Endodermal cell (in vitro differentiated cells): Measurements from ENCODE around the gene KYNU. TPM values are rescaled to one million over a fixed set of nuclear protein-coding genes. Genes with fewer than 3 reads are reported as not detected.
"Not testable (repeated sequence)": the region's sequence is repeated elsewhere in the genome, so short reads cannot be mapped to it uniquely, and the experiment has no call there.

ENCODE experiments used
- DNase-seq: peaks from one replicate; pipeline ENCODE4 v3.0.0-alpha.2; 2017
- H3K27ac ChIP-seq: 2 replicates; pipeline ENCODE4 v1.5.1; 2013; ENCODE audit warnings: mild to moderate bottlenecking, low read depth, low read length, moderate library complexity
- H3K27me3 ChIP-seq: 2 replicates; pipeline ENCODE4 v1.6.1; 2013; ENCODE audit warnings: mild to moderate bottlenecking, low read length, moderate library complexity; ENCODE audit not compliant: insufficient read depth, control insufficient read depth, poor library complexity, severe bottlenecking
- H3K36me3 ChIP-seq: 2 replicates; pipeline ENCODE4 v1.7.0; 2013; ENCODE audit warnings: mild to moderate bottlenecking, low read length, moderate library complexity; ENCODE audit not compliant: control insufficient read depth, insufficient read depth
- H3K4me1 ChIP-seq: one replicate; pipeline ENCODE4 v1.7.0; 2013; ENCODE audit warnings: low read length; ENCODE audit not compliant: control insufficient read depth, insufficient read depth
- H3K4me3 ChIP-seq: 2 replicates; pipeline ENCODE4 v1.5.1; 2013; ENCODE audit warnings: mild to moderate bottlenecking, low read length, moderate library complexity
- H3K9ac ChIP-seq: 2 replicates; pipeline ENCODE4 v1.6.1; 2013; ENCODE audit warnings: mild to moderate bottlenecking, low read length, moderate library complexity; ENCODE audit not compliant: poor library complexity, severe bottlenecking; ENCODE audit errors: extremely low read depth
- H3K9me3 ChIP-seq: 2 replicates; pipeline ENCODE4 v1.6.1; 2013; ENCODE audit warnings: mild to moderate bottlenecking, low read length, moderate library complexity; ENCODE audit not compliant: control insufficient read depth
- H3K27ac Mint-ChIP-seq: 2 replicates; pipeline ENCODE4 v1.8.0; 2020; ENCODE audit warnings: mixed read lengths
- H3K27me3 Mint-ChIP-seq: 2 replicates; pipeline ENCODE4 v1.8.0; 2021; ENCODE audit warnings: mild to moderate bottlenecking, mixed read lengths; ENCODE audit not compliant: insufficient read depth
- H3K36me3 Mint-ChIP-seq: 2 replicates; pipeline ENCODE4 v1.8.0; 2020; ENCODE audit warnings: low read depth, mixed read lengths
- H3K4me1 Mint-ChIP-seq: 2 replicates; pipeline ENCODE4 v1.8.0; 2020; ENCODE audit warnings: mixed read lengths
- H3K4me3 Mint-ChIP-seq: 2 replicates; pipeline ENCODE4 v1.8.0; 2020; ENCODE audit warnings: mild to moderate bottlenecking, moderate library complexity, mixed read lengths
- H3K9me3 Mint-ChIP-seq: 2 replicates; pipeline ENCODE4 v1.8.0; 2020; ENCODE audit warnings: mild to moderate bottlenecking, mixed read lengths
- WGBS, 2 experiments: methylation state at CpG; one replicate each; pipeline versions ENCODE4 v1.1.5 to v1.1.7; 2013; ENCODE audit warnings: missing lambda C conversion rate in 2 of 2, mixed read lengths in 1 of 2; ENCODE audit not compliant: insufficient coverage in 1 of 2, insufficient read length in 1 of 2; 5-methylcytosine and 5-hydroxymethylcytosine counted together
- total RNA-seq, 2 donors: library from RNA; stranded (reverse); fragmentation: NEBNext Ultra II Directional in 1 of 2; extraction: Animal tissue kit (Norgen Biotek cat#: 25700) in 1 of 2; gene quantifications; 2 replicates in 1 of 2; 3 replicates in 1 of 2; pipeline ENCODE4 v1.2.1, GENCODE V29; 2021
- TF ChIP-seq, protein P1 (sequence below): fragments of 200-600 bp; sonication (generic); conservative IDR thresholded peaks from 2 replicates; pipeline ENCODE4 v1.5.0; 2021; ENCODE audit warnings: antibody characterized with exemption, mild to moderate bottlenecking

Gene KYNU
- total RNA-seq, 2 donors from 2014 or later: 1.2 to 4.2 TPM

DNA sequence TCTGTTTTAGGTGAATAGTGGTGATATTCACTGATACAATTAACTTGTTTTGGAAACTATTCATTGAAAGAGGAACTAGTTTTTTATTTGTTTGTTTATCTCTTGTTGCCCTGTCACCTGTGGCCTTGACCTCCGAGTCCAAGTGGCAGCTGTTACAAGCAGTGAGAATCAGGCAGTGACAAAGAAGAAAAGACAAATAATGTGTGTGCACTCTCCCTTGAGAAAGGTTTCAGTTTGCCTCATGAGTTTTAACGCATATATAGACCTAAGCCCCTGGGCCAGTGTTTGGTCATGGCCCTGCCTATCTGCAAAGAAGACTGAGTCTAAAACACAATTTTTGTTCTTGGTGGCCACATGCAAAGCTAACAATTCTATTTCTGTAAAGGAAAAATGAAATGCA lies 15.3 kb downstream of the KYNU start:
- H3K4me1 Mint-ChIP-seq: no peaks in the 10 kb centered on the region
- no peak overlapping the region for H3K9ac ChIP-seq
- H3K36me3 Mint-ChIP-seq: no peaks in the 10 kb centered on the region
- H3K27me3 ChIP-seq: no peaks in the 10 kb centered on the region
- no peak overlapping the region for H3K4me3 Mint-ChIP-seq
- H3K27ac ChIP-seq: no peak overlapping the region
- no peaks in the 10 kb centered on the region for H3K9me3 ChIP-seq
- 75% methylated on average over 2 of the region's 2 CpGs; no CpG with 5 or more reads in 1 of the 2 experiments for WGBS, 2 experiments
- no peak overlapping the region for H3K27ac Mint-ChIP-seq
- no peak for DNase-seq
- no peaks in the 10 kb centered on the region for H3K27me3 Mint-ChIP-seq
- no peaks in the 10 kb centered on the region for H3K4me1 ChIP-seq
- TF ChIP-seq, protein P1, sequence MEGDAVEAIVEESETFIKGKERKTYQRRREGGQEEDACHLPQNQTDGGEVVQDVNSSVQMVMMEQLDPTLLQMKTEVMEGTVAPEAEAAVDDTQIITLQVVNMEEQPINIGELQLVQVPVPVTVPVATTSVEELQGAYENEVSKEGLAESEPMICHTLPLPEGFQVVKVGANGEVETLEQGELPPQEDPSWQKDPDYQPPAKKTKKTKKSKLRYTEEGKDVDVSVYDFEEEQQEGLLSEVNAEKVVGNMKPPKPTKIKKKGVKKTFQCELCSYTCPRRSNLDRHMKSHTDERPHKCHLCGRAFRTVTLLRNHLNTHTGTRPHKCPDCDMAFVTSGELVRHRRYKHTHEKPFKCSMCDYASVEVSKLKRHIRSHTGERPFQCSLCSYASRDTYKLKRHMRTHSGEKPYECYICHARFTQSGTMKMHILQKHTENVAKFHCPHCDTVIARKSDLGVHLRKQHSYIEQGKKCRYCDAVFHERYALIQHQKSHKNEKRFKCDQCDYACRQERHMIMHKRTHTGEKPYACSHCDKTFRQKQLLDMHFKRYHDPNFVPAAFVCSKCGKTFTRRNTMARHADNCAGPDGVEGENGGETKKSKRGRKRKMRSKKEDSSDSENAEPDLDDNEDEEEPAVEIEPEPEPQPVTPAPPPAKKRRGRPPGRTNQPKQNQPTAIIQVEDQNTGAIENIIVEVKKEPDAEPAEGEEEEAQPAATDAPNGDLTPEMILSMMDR: no peak
- H3K9me3 Mint-ChIP-seq: no peaks in the 10 kb centered on the region
- no peak overlapping the region for H3K4me3 ChIP-seq
- H3K36me3 ChIP-seq: no peaks in the 10 kb centered on the region

DNA sequence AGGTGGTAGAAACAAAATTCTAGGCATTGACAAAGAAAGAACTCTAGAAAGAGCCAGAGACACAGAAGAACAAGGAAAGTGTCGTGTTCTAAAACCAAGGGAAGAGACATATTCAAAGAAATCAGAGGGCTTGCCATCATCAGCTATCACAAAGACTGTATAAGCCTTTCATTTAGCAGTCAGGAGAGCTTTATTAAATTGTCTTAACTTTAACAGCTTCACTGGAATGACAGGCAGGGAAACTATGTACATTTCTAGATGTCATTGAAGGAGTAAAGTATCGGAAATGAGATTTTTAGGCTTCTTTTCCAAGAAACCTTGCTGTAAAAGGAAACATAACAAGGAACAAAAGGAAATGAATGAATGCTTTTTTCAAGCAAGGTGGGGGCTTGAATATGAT lies 15.8 kb downstream of the KYNU start:
- WGBS, 2 experiments: 91 to 95% methylated on average over 2 of the region's 2 CpGs
- H3K27ac Mint-ChIP-seq: no peak overlapping the region

DNA sequence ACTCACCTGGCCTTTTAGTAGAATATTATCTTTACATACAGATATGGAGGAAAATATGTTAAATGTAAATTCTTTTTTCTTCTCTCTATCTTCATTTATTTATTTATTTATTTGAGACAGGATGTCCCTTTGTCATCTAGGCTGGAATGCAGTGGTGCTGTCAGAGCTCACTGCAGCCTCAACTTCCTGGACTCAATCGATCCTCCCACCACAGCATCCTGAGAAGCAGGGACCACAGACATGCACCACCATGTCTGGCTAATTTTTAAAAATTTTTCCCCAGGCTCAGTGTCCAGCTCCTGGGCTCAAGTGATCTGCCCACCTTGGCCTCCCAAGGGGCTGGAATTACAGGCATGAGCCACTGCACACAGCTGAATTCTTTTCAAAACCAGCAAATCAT lies 20.3 kb downstream of the KYNU start:
- Mint-ChIP-seq H3K27ac (no peak overlapping the region), H3K4me1 (no peaks in the 10 kb centered on the region), H3K27me3 (no peaks in the 10 kb centered on the region), H3K4me3 (no peak overlapping the region), H3K9me3 (no peaks in the 10 kb centered on the region), H3K36me3 (no peaks in the 10 kb centered on the region)
- no peaks in the 10 kb centered on the region for H3K9me3 ChIP-seq
- no peaks in the 10 kb centered on the region for H3K4me1 ChIP-seq
- no peaks in the 10 kb centered on the region for H3K27me3 ChIP-seq
- WGBS, 2 experiments: 100% methylated on average over 1 of the region's 1 CpG; no CpG with 5 or more reads in 1 of the 2 experiments
- no peaks in the 10 kb centered on the region for H3K36me3 ChIP-seq
- no peak for DNase-seq
- no peak overlapping the region for H3K27ac ChIP-seq
- H3K9ac ChIP-seq: no peak overlapping the region
- H3K4me3 ChIP-seq: no peak overlapping the region
- TF ChIP-seq, protein P1: no peak

More for the DNA sequence above, 15.8 kb downstream of the KYNU start:
- DNase-seq: no peak
- H3K9me3 ChIP-seq: no peaks in the 10 kb centered on the region
- H3K4me3 Mint-ChIP-seq: no peak overlapping the region
- H3K27me3 Mint-ChIP-seq: no peaks in the 10 kb centered on the region
- no peaks in the 10 kb centered on the region for H3K4me1 ChIP-seq
- TF ChIP-seq, protein P1: no peak
- no peaks in the 10 kb centered on the region for H3K27me3 ChIP-seq
- H3K36me3 Mint-ChIP-seq: no peaks in the 10 kb centered on the region
- H3K9ac ChIP-seq: no peak overlapping the region
- no peak overlapping the region for H3K4me3 ChIP-seq
- no peak overlapping the region for H3K27ac ChIP-seq
- H3K4me1 Mint-ChIP-seq: no peaks in the 10 kb centered on the region
- no peaks in the 10 kb centered on the region for H3K9me3 Mint-ChIP-seq
- no peaks in the 10 kb centered on the region for H3K36me3 ChIP-seq

DNA sequence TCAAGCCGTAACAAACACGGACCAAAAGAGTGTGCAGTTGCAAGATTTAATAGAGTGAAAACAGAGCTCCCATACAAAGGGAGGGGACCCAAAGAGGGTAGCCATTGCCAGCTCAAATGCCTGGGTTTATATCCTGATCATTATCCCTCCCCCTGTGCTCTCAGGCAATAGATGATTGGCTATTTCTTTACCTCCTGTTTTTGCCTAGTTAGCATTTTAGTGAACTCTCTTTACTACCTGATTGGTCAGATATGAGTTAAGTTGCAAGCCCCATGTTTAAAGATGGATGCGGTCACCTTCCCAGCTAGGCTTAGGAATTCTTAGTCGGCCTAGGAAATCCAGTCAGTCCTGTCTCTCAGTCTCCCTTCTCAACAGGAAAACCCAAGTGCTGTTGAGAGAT lies 22.9 kb downstream of the KYNU start:
- not testable (repeated sequence) for H3K4me3 Mint-ChIP-seq, H3K9me3 Mint-ChIP-seq, H3K36me3 Mint-ChIP-seq, H3K9me3 ChIP-seq, H3K9ac ChIP-seq, H3K4me3 ChIP-seq, H3K27ac Mint-ChIP-seq, H3K4me1 ChIP-seq, H3K27me3 Mint-ChIP-seq, H3K36me3 ChIP-seq, H3K27ac ChIP-seq, H3K27me3 ChIP-seq, DNase-seq
- H3K4me1 Mint-ChIP-seq: peaks cover 14% of the 10 kb centered on the region
- WGBS, 2 experiments: 97 to 98% methylated on average over 3 to 4 of the region's 4 CpGs
